Nephron progenitor cell (in vitro differentiated cells): ENCODE results near the gene ABCA3.

ENCODE experiments used
- DNase-seq: peaks from one replicate; pipeline ENCODE4 v3.0.0; 2021
- H3K27ac Mint-ChIP-seq: 2 replicates; pipeline ENCODE4 v1.8.0; 2021; ENCODE audit warnings: mild to moderate bottlenecking, moderate library complexity, mixed read lengths
- H3K27me3 Mint-ChIP-seq: 2 replicates; pipeline ENCODE4 v1.8.0; 2021; ENCODE audit warnings: mild to moderate bottlenecking, low read depth, mixed read lengths; ENCODE audit not compliant: poor library complexity
- H3K36me3 Mint-ChIP-seq: 2 replicates; pipeline ENCODE4 v1.8.0; 2021; ENCODE audit warnings: low read depth, mixed read lengths
- H3K4me1 Mint-ChIP-seq: 2 replicates; pipeline ENCODE4 v1.8.0; 2021; ENCODE audit warnings: mixed read lengths
- H3K4me3 Mint-ChIP-seq: 2 replicates; pipeline ENCODE4 v1.8.0; 2021; ENCODE audit warnings: mild to moderate bottlenecking, moderate library complexity, mixed read lengths
- H3K9me3 Mint-ChIP-seq: 2 replicates; pipeline ENCODE4 v1.8.0; 2021; ENCODE audit warnings: mild to moderate bottlenecking, moderate library complexity, mixed read lengths
- CTCF ChIP-seq: fragments of 200-600 bp; sonication (generic); IDR thresholded peaks from 2 replicates; pipeline ENCODE4 v1.5.0; 2021; ENCODE audit warnings: antibody characterized with exemption

Gene ABCA3

GRCh38 chr16:2361129-2361528 is 20.6 kb upstream of the ABCA3 start:
- peaks cover 15% of the 10 kb centered on the region for H3K9me3 Mint-ChIP-seq
- no peak for TF ChIP-seq CTCF
- no peak for DNase-seq
- H3K27ac Mint-ChIP-seq: no peak overlapping the region
- H3K4me3 Mint-ChIP-seq: no peak overlapping the region
- H3K36me3 Mint-ChIP-seq: no peaks in the 10 kb centered on the region
- peaks cover 7% of the 10 kb centered on the region for H3K4me1 Mint-ChIP-seq
- peaks cover 83% of the 10 kb centered on the region for H3K27me3 Mint-ChIP-seq

GRCh38 chr16:2359919-2360318 is 19.4 kb upstream of the ABCA3 start:
- no peak for DNase-seq
- Mint-ChIP-seq H3K27ac (no peak overlapping the region), H3K4me3 (no peak overlapping the region), H3K27me3 (peaks cover 71% of the 10 kb centered on the region), H3K4me1 (no peaks in the 10 kb centered on the region), H3K36me3 (no peaks in the 10 kb centered on the region), H3K9me3 (peaks cover 20% of the 10 kb centered on the region)
- no peak for TF ChIP-seq CTCF

GRCh38 chr16:2358811-2359210 is 18.3 kb upstream of the ABCA3 start:
- H3K27me3 Mint-ChIP-seq: peaks cover 68% of the 10 kb centered on the region
- no peak overlapping the region for H3K27ac Mint-ChIP-seq
- H3K36me3 Mint-ChIP-seq: no peaks in the 10 kb centered on the region
- TF ChIP-seq CTCF: no peak
- no peak for DNase-seq
- peaks cover 22% of the 10 kb centered on the region for H3K9me3 Mint-ChIP-seq
- H3K4me1 Mint-ChIP-seq: no peaks in the 10 kb centered on the region
- no peak overlapping the region for H3K4me3 Mint-ChIP-seq

GRCh38 chr16:2357331-2357730 is 16.8 kb upstream of the ABCA3 start:
- no peak overlapping the region for H3K27ac Mint-ChIP-seq
- no peaks in the 10 kb centered on the region for H3K4me1 Mint-ChIP-seq
- H3K9me3 Mint-ChIP-seq: peaks cover 22% of the 10 kb centered on the region
- DNase-seq: no peak
- no peaks in the 10 kb centered on the region for H3K36me3 Mint-ChIP-seq
- H3K27me3 Mint-ChIP-seq: peaks cover 76% of the 10 kb centered on the region
- no peak for TF ChIP-seq CTCF
- no peak overlapping the region for H3K4me3 Mint-ChIP-seq

- no peaks in the 10 kb centered on the region for H3K4me1 Mint-ChIP-seq
- peaks cover 64% of the 10 kb centered on the region for H3K27me3 Mint-ChIP-seq
- TF ChIP-seq CTCF: no peak
- no peak overlapping the region for H3K4me3 Mint-ChIP-seq
- H3K9me3 Mint-ChIP-seq: peaks cover 4% of the 10 kb centered on the region
- H3K36me3 Mint-ChIP-seq: no peaks in the 10 kb centered on the region
- DNase-seq: no peak
- no peak overlapping the region for H3K27ac Mint-ChIP-seq
These were observed 10.0 kb upstream of the ABCA3 start for GRCh38 chr16:2350500-2350899.

- H3K36me3 Mint-ChIP-seq: no peaks in the 10 kb centered on the region
- no peak overlapping the region for H3K4me3 Mint-ChIP-seq
- TF ChIP-seq CTCF: no peak
- no peak for DNase-seq
- H3K27ac Mint-ChIP-seq: no peak overlapping the region
- H3K9me3 Mint-ChIP-seq: peaks cover 7% of the 10 kb centered on the region
- H3K27me3 Mint-ChIP-seq: peaks cover 69% of the 10 kb centered on the region
- H3K4me1 Mint-ChIP-seq: peaks cover 6% of the 10 kb centered on the region
These were observed 2.7 kb upstream of the ABCA3 start for GRCh38 chr16:2343211-2343610.
